Transverse colon (tissue), 4 donors: ENCODE results near the gene PTPN4. TPM values are rescaled to one million over a fixed set of nuclear protein-coding genes. Genes with fewer than 3 reads are reported as not detected.

ENCODE experiments used
- DNase-seq: peaks from one replicate; pipeline ENCODE4 v3.0.0-alpha.2; 2019
- H3K27ac ChIP-seq, 4 donors: fragments of 200-600 bp; sonication (generic); 2 replicates each; pipeline ENCODE4 v1.5.1; 2016 to 2018; ENCODE audit warnings: inconsistent platforms in 4 of 4
- H3K27me3 ChIP-seq: fragments of 200-600 bp; sonication (generic); 2 replicates; pipeline ENCODE4 v1.5.1; 2017; ENCODE audit warnings: inconsistent platforms
- H3K36me3 ChIP-seq, 4 donors: fragments of 200-600 bp; sonication (generic); 2 replicates each; pipeline ENCODE4 v1.5.1; 2017 to 2019; ENCODE audit warnings: inconsistent platforms in 4 of 4
- H3K4me1 ChIP-seq, 4 donors: fragments of 200-600 bp; sonication (generic); 2 replicates each; pipeline ENCODE4 v1.5.1; 2017 to 2020; ENCODE audit warnings: inconsistent platforms in 4 of 4
- H3K4me3 ChIP-seq, 4 donors: fragments of 200-600 bp; sonication (generic); 1 replicate in 1 of 4; 2 replicates in 3 of 4; pipeline versions ENCODE4 v1.5.1 to v1.6.1; 2017 to 2019; ENCODE audit warnings: inconsistent platforms in 4 of 4
- H3K9me3 ChIP-seq, 2 donors: fragments of 200-600 bp; sonication (generic); 2 replicates each; pipeline ENCODE4 v1.5.1; 2017 to 2019; ENCODE audit warnings: inconsistent platforms in 2 of 2
- EP300 ChIP-seq: sonication (generic); formaldehyde crosslinking; IDR thresholded peaks from one replicate; pipeline ENCODE4 v1.6.1; 2017; ENCODE audit warnings: antibody characterized with exemption, low read depth
- POLR2A ChIP-seq: fragments of 450-650 bp; IDR thresholded peaks from one replicate; pipeline ENCODE4 v1.6.1; 2016; ENCODE audit warnings: antibody characterized with exemption, mild to moderate bottlenecking, moderate library complexity
- POLR2AphosphoS5 ChIP-seq, 3 donors: sonication (generic); formaldehyde crosslinking; IDR thresholded peaks; one replicate each; pipeline ENCODE4 v1.6.1; 2016; ENCODE audit warnings: antibody characterized with exemption in 3 of 3
- WGBS, 2 donors: methylation state at CpG; one replicate each; pipeline ENCODE4 v1.1.5; 2018; ENCODE audit warnings: low coverage in 1 of 2; 5-methylcytosine and 5-hydroxymethylcytosine counted together
- in situ Hi-C, 4 donors: fragments of 200-750 bp; cut with MboI; loops; one replicate each; pipeline versions ENCODE4 v1.15.0 to v1.15.1; 2017; ENCODE audit warnings: low sequenced_read_pairs in 3 of 4, low pct_ligation_motif_present in 1 of 4, low pct_unique_long_range_greater_than_20kb in 1 of 4
- intact Hi-C: fragments of 100-400 bp; cut with DNase I; formaldehyde crosslinking; loops from one replicate; pipeline ENCODE4 v1.15.1; 2023; ENCODE audit warnings: low total_unique reads
- total RNA-seq, 4 donors: library from RNA; depleted of rRNA; stranded (reverse); fragments of >200 nt; gene quantifications; one replicate each; pipeline ENCODE4 v1.1.0, GENCODE V29; 2016
- TF ChIP-seq, protein P1 (sequence below), 5 experiments: fragments of 200-600 bp in 3 of 5; fragments of 450-650 bp in 2 of 5; sonication (generic) in 3 of 5; IDR thresholded peaks; 1 replicate in 2 of 5; 2 replicates in 3 of 5; pipeline ENCODE4 v1.5.1; 2016 to 2017; ENCODE audit warnings: antibody characterized with exemption in 5 of 5, inconsistent platforms in 3 of 5, mild to moderate bottlenecking in 2 of 5, moderate library complexity in 1 of 5

Gene PTPN4
- total RNA-seq, 4 donors from 2014 or later = 18.7 to 46.6 (median 25.8) TPM

DNA sequence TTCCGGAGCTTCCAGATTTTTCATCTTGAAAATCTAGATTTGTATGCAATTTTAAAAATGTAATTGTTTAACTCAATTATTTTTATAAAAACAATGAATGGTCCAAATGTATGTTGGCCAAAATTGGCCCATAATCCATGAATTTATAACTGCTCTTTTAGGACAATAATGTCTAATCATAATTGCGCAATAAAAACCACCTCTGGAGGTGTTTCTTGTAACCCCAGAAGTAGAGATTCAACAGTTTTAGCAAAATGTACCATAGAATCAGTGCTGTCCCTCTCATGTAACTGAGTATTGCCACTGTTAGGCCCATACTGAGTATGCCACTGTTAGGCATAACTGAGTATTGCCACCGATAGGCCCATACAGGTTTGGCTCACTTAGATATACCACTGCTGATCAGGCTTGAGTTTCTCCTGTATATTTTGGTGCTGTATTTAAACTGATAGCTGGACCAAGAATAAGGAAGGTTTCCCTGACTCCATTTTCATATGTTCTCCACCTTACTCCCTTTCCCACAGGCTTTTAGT, 182.3 kb downstream of the PTPN4 start:
- TF ChIP-seq EP300 = no peak
- TF ChIP-seq, protein P1, sequence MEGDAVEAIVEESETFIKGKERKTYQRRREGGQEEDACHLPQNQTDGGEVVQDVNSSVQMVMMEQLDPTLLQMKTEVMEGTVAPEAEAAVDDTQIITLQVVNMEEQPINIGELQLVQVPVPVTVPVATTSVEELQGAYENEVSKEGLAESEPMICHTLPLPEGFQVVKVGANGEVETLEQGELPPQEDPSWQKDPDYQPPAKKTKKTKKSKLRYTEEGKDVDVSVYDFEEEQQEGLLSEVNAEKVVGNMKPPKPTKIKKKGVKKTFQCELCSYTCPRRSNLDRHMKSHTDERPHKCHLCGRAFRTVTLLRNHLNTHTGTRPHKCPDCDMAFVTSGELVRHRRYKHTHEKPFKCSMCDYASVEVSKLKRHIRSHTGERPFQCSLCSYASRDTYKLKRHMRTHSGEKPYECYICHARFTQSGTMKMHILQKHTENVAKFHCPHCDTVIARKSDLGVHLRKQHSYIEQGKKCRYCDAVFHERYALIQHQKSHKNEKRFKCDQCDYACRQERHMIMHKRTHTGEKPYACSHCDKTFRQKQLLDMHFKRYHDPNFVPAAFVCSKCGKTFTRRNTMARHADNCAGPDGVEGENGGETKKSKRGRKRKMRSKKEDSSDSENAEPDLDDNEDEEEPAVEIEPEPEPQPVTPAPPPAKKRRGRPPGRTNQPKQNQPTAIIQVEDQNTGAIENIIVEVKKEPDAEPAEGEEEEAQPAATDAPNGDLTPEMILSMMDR (IDR thresholded peaks at IDR 0.05) = no peak
- no peak for TF ChIP-seq POLR2A
- TF ChIP-seq POLR2AphosphoS5 (IDR thresholded peaks at IDR 0.05) = no peak
- H3K27me3 ChIP-seq = no peaks in the 10 kb centered on the region
- in situ Hi-C loops (no loop called here), intact Hi-C loops (no loop called here)
- H3K4me3 ChIP-seq = no peak overlapping the region
- no peaks in the 10 kb centered on the region for H3K4me1 ChIP-seq
- H3K27ac ChIP-seq = no peak overlapping the region
- DNase-seq = no peak
- 61 to 67% methylated on average over 3 of the region's 3 CpGs for WGBS, 2 donors
- H3K36me3 ChIP-seq = peaks cover 0 to 16% (median 5%) of the 10 kb centered on the region in 4 donors
- no peaks in the 10 kb centered on the region for H3K9me3 ChIP-seq

DNA sequence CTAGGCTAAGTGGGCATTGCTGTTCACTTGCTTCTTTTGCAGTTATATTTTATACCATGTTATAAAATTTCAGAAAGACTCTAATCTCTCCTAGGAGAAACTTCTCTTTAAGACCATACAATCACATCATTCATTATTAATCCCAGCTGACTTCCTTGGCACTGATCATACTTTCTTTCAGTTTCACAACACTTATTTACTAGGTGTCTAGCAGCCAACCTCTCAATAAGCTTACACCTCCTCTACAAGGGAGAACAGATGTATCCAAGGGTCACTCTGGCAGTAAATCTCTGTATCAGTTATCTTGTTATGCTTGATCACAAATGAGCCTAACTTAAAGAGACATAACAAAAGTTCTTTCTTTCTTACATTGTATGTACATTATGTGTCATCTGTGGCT, 183.3 kb downstream of the PTPN4 start:
- in situ Hi-C loops = no loop called here
- Histone ChIP-seq H3K27ac (no peak overlapping the region), H3K9me3 (no peaks in the 10 kb centered on the region), H3K36me3 (peaks cover 0 to 16% (median 3%) of the 10 kb centered on the region in 4 donors), H3K4me3 (no peak overlapping the region), H3K4me1 (no peaks in the 10 kb centered on the region), H3K27me3 (no peaks in the 10 kb centered on the region)
- DNase-seq = no peak
- intact Hi-C loops = no loop called here
- TF ChIP-seq, protein P1 (IDR thresholded peaks at IDR 0.05) = no peak
- TF ChIP-seq POLR2AphosphoS5 (IDR thresholded peaks at IDR 0.05) = no peak
- no peak for TF ChIP-seq POLR2A
- no peak for TF ChIP-seq EP300

DNA sequence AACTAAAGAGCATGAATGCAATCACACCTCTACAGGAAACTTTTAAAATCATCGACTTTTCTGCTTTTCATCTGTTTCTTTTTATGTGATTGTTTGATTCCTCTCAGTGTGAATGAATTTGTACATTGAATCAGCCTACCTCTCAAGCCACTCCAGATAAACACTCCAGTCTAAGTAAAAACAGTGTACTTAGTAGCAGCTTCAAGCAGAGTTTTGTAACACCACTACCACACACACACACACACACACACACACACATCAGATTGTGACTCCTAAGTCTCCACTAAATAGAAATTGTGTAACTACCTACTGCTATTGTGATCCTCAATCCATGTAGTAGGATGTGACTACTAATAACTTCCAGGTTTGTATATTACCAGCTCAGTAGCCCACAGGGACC, 187.8 kb downstream of the PTPN4 start:
- intact Hi-C loops = no loop called here
- H3K9me3 ChIP-seq = no peaks in the 10 kb centered on the region
- peaks cover 0 to 25% (median 4%) of the 10 kb centered on the region in 4 donors for H3K36me3 ChIP-seq
- H3K27ac ChIP-seq = no peak overlapping the region
- no peak overlapping the region for H3K4me3 ChIP-seq
- WGBS, 2 donors = 78 to 80% methylated on average over 1 of the region's 1 CpG
- no peak for TF ChIP-seq POLR2AphosphoS5 (IDR thresholded peaks at IDR 0.05)
- no peak for TF ChIP-seq POLR2A
- TF ChIP-seq, protein P1 (IDR thresholded peaks at IDR 0.05) = no peak
- TF ChIP-seq EP300 = no peak
- no peak for DNase-seq
- no peaks in the 10 kb centered on the region for H3K4me1 ChIP-seq
- H3K27me3 ChIP-seq = no peaks in the 10 kb centered on the region
- in situ Hi-C loops = no loop called here

DNA sequence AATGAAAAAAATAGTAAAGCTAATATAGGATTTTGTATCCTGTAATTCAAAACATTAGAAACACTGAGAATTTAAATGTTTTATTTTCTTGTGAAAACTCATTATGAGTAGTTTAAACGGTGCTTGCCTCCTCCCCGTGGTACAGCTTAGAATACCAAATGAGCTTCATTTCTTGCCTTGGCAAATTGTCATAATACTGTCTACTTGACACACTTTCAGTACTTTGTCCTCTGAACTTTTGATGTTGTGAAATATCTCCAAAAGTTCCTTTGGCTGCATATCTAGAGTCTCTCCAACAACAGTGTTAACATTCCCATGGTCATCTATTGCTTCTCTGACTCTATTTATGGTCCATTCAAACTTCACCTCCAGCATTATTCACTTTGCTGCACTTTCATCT, 191.2 kb downstream of the PTPN4 start:
- Histone ChIP-seq H3K27me3 (no peaks in the 10 kb centered on the region), H3K27ac (no peak overlapping the region), H3K9me3 (no peaks in the 10 kb centered on the region), H3K4me3 (no peak overlapping the region), H3K4me1 (no peaks in the 10 kb centered on the region), H3K36me3 (peaks cover 0 to 36% (median 16%) of the 10 kb centered on the region in 4 donors)
- intact Hi-C loops = no loop called here
- DNase-seq = no peak
- TF ChIP-seq POLR2AphosphoS5 (IDR thresholded peaks at IDR 0.05) (no peak), POLR2A (no peak), EP300 (no peak)
- TF ChIP-seq, protein P1 (IDR thresholded peaks at IDR 0.05) = no peak
- in situ Hi-C loops = no loop called here
- WGBS, 2 donors = 67 to 85% methylated on average over 2 of the region's 2 CpGs
